GM19438 (cell line): ENCODE results near the gene BIN1.
"Not testable (repeated sequence)": the region's sequence is repeated elsewhere in the genome, so short reads cannot be mapped to it uniquely, and the experiment has no call there.

Experiments
- ATAC-seq: cut with Tn5 transposase; IDR thresholded peaks from one replicate; pipeline ENCODE4 v1.9.1; 2021; ENCODE audit warnings: low read depth; ENCODE audit not compliant: unreplicated experiment

The BIN1 gene

DNA sequence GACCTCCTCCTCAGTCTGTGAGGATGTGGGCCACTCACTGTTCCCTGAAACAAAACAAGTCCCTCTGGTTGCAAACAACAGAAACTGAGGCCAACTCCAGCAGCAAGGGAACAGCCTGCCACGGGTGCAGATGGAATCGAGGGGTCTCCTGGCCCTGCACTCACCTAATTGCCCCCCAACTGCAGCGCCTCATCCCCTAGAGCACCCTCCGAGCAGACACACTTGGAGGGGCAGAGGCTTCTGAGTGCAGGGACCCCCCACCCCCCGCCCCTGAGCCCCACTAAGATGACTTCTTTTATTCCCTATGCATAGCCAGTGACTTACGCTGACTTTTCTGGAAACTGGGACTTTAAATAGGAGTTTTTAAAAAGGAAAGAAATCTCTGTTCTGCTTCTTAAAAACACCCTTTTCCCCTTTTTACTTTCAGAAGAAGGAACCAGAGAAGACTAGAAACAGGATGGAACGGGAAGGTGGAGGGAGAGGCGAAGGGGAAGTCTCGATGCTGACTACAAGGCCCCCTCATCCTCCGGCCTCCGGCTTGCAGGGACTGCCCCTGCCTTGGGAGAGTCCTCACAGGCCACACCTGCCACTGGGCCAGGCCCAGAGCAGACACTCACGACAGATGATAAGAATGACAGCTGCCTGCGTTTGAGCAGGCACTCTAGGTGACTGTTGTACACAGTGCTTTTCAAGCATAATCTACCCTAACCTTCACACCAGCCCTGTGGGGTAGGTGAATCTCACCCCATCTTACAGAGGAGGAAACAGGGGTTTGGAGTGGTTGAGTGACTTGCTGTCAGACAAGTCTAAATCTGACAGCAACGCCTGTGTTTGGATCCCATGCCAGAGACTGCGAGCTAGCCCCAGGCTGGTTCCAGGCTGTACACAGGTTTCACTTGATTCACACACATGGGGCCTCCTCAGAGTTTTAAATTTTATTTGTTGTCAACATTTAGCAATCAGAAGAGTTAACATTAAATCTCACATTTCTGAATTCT lies 28.2 kb upstream of the BIN1 start:
- no peak for ATAC-seq

DNA sequence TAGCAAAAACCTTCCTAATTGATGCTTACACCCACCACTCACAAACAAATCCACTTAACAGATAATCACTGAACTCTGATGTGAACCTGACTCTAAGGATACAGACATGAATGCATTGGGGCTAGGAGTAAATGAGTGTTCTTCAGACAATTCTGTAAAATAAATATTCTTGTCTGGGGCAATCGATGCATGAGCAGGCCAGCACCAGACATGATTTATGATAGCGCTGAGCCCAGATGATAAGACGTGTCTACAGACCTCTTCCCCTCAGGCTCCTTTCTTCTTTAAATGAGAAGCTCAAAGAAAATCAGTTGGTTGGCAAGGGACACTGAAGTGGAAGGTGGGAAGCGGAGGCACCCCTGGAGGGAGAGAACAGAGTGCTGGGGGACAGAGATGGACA lies 27.3 kb upstream of the BIN1 start:
- no peak for ATAC-seq

DNA sequence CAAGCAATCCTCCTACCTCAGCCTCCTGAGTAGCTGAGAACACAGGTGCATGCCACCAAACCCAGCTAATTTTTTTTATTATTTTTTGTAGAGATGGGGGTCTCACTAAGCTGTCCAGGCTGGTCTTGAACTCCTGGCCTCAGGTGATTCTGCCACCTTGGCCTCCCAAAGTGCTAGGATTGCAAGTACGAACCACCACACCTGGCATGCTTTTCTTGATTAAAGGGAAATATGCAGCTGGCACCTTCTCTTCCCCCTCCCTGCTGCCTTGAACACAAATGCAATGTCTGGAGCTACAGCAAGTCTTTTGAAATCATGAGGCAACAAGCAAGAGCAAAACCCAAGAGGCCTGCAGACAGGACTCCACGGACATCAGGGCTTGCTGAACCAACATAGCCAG lies 26.8 kb upstream of the BIN1 start:
- ATAC-seq: no peak

GRCh38 chr2:127130421-127130820 lies 23.5 kb upstream of the BIN1 start:
- no peak for ATAC-seq

GRCh38 chr2:127129937-127130336 lies 23.0 kb upstream of the BIN1 start:
- ATAC-seq: no peak

DNA sequence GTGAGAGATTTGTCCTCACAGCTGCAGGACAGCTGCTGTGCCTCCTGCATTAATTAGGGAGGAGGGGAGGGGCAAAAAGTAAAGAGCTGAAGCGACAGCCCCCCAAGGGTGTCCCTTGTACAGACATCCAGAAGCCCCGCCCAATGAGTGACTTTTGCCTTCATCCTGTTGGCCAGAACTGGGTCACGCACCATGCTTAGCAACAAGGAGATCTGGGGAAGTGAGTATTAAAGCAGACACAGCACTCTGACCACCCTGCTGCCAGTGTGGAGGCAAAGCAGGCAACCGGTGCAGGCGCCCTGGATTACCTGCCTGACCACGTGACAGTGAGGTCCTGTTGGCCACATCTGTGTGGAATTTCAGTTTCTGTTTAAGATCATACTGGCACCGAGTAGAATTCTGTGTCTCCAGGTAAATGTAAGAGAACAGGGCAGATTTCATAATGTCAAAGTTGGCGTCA lies 21.5 kb upstream of the BIN1 start:
- ATAC-seq: peak; percentile 99

DNA sequence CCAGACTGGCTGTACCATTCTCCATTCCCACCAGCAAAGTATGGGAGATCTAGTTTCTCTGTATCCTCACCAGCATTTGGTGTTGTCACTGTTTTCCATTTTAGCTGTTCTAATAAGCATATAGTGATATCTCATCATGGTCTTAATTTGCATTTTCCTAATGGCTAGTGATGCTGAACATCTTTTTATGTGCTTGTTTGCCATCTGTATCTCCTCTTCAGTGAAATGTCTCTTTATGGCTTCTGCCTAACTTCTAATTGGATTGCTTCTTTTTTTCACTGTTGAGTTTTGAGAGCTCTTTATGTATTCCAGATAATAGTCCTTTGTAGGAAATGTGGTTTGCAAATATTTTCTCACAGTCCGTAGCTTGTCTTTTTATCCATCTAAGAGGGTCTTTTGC lies 18.9 kb upstream of the BIN1 start:
- ATAC-seq: no peak

DNA sequence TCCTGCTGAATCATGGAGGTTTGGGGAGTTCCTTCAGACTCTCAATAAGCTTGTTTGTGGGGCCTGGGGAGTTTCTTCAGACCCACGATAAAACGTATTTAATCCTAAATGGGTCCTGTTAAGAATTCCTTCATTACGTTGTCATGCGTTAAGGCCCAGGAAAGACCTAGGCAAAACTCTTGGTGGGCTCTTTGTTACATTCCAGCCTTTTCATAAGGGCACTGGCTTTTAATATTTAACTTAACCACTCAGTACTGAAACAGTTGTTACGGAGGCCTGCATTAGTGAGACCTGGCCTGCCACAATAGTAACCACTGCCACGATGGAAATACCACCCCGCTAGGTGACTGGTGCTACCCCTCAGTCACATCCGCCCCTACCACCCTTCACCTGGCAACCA lies 17.5 kb upstream of the BIN1 start:
- no peak for ATAC-seq

GRCh38 chr2:127122361-127123027 lies 15.5 kb upstream of the BIN1 start:
- no peak for ATAC-seq

- no peak for ATAC-seq
Observed at GRCh38 chr2:127121776-127122176, 14.8 kb upstream of the BIN1 start.

DNA sequence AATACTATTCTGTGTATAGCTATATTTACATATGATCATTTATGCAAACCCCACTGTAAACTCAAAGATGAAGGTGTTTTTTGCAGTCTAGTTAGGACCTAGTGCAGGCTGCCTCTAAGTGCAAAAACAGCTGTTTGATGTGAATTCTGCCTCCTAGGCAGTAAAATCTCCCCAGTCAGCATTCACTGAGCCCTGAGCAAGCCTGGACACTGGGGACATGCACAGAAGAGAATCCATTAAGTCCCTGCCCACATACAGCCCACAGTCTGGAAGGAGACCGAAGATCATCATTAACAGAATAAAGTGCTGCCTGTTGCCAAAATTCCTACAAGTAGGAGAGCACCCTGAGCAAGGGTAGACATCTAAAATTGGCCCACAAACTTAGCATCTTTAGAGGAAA lies 14.4 kb upstream of the BIN1 start:
- no peak for ATAC-seq

GRCh38 chr2:127120408-127120807 lies 13.5 kb upstream of the BIN1 start:
- not testable (repeated sequence) for ATAC-seq

DNA sequence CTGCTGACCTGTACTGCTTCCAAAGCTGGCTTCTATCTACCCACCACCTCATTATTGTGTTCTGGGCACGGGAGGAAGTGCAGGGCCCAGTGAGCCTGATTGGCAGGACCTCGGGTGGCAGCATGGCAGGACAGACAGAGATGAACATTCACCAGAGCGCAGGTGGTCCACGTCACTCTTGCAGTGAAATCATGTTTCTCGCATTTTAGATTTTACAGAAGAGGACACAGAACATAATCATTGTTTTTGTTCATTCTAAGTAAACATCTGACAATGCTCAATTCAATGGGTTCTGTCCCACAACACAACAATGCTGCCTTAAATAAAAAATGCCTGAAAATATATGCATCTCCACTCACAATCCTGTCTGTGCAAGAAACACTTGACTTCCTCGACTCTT lies 11.5 kb upstream of the BIN1 start:
- no peak for ATAC-seq

DNA sequence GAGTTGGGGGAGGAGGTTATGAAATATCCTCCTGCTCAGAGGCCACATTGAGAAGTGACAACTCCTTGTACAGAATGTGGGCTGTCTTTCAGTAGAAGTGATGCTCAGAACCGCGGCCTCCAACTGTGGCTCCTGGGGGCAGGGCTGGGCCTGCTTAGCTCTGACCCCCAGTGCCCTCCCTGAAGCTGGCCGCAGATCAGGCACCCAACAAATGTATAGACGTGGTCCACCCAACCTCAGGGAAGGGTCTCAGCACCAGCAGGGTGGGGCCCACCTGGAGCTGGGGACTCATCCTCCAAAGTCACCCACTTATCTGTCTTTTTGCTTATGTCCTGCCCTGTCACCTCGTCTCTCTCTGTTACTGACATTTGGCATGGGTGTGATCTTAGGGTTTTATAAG lies 11.1 kb upstream of the BIN1 start:
- ATAC-seq: no peak

GRCh38 chr2:127117603-127118002 lies 10.6 kb upstream of the BIN1 start:
- no peak for ATAC-seq

- no peak for ATAC-seq
Observed at GRCh38 chr2:127115471-127116199, 8.7 kb upstream of the BIN1 start.

DNA sequence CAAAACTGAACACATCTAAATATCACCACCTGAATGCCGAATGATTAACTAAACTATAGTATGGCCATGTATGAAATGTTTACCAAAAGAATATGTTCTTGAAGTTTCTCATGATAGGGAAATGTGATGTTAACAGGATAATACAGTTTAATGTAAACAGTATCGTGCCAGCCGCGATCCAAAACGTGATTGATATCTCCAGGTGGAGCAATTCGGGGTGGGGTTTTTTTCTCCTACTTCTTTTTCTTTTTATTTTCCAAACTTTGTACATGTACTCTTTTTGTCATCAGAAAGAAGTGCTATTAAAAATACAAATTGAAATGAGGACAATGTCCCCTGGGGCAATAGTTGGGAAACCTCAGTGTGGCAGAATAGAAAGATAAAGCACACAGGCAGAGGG lies 4.0 kb upstream of the BIN1 start:
- ATAC-seq: no peak

GRCh38 chr2:127108090-127108523 lies 1.2 kb upstream of the BIN1 start:
- ATAC-seq: no peak

- peak; percentile 12 for ATAC-seq
Observed at GRCh38 chr2:127107622-127107999, 657 bp upstream of the BIN1 start.

DNA sequence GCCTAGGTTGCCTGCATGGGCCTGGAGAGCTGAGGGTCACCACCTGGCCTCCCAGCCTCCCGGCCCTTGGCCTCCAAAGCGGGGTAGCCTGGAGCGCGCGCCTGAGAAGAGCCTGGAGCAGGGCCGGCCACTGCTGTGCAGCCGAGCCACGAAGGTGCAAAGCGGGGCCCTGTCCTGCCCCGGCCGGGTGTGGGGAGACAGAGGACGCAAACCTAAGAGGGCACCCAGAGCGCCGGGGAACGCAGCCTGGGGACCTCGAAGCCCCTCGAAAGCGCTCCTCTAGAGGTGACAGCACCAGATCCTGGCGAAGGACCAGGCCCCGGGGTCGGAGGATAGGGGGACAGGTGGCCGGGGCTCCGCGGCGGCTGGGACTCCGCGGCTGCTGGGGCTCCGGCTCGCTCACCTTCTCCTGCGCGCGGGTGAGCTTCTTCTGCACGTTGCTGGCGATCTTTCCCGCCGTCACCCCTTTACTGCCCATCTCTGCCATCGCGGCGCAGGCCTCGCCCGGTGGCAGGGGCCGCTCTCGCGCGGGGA lies 430 bp downstream of the BIN1 start:
- peak; percentile 21 for ATAC-seq
